Measurements from ENCODE around the gene KDM5B.

Gene KDM5B

DNA sequence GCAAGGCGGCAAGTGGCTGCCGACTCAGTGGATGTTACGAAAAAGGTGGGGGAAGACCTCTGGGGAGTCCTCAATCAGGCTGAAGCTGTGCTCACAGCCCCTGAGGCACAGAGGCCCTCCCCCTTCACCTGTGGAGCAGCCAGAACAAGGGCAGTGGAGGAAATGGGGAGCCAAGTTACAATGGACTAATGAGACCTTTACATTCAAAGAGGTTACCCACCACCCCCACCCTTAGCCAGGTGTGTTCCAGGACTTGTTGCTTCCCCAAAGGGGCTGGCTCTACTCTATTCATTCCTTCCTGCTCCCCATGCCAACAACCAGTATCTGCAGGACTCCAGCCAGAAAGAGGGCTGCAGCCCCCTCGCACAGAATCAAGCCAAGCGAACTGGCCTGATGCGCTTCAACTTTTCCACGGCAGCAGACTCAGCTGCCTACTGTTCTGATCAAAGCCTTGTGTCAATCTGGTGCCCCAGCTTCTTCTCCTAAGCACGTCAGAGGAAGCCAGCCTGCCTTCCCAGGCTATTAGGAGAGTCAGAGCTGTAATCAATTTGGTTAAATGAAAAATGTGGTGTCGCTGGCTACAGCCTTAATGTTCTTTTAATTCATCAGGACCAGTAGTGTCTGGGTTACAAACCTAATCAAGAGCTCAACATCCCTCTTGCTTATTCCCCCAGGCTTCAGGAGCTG is 96.1 kb downstream of the KDM5B start:
- no peak for DNase-seq

DNA sequence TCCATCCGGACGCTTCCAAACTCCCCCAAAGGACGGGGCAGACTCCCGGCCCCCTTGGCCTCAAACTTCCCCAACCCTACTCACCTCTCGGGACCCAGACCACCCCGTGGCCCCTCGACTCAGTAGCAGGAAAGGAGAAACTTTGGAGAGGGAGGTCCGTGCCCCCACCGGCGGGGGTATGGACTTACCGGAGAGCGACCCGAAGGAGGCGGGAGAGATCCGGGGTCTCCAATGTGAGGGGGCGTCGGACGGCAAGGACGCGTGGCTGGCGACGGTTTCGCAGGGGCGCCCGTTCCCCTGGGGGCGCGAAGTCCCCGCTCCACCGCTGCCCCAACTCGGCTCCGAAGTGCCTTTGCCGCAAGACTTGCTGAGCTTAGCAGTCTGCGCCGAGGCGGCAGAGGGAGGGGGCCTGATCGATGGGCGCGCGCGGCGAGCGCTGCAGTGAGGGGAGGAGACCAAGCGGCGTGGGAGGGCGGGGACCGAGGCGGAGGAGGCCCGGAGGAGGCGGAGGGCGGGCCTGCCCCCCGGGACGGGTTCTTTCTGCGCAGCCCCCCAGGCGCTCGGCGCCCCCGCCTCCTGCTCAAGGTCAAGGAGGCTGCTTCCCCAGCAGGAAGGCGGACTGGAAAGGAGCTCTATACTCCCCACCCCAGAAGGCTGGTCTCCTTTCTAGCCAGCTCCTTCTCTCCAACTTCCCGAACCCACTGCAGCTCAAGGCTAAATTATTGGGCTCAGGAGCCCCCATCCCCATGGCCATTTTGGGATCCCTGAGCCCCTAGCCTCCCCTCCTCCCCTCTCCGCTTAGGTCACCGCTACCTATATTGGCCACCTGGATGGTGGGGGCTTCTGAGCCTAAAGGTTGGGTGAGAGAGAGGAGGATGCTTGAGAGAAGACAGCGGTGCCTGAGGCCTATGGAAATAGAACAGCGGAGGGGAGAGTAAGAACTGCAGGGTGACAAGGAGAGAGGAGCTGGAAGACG is 97.9 kb downstream of the KDM5B start, which contains the start of gene SYT2:
Gene SYT2 (minus strand): TSS at position 385 of the 976 bp plus-strand sequence. CDS start 104,682 bp downstream, outside the sequence.
- peak; percentile 22 for DNase-seq

DNA sequence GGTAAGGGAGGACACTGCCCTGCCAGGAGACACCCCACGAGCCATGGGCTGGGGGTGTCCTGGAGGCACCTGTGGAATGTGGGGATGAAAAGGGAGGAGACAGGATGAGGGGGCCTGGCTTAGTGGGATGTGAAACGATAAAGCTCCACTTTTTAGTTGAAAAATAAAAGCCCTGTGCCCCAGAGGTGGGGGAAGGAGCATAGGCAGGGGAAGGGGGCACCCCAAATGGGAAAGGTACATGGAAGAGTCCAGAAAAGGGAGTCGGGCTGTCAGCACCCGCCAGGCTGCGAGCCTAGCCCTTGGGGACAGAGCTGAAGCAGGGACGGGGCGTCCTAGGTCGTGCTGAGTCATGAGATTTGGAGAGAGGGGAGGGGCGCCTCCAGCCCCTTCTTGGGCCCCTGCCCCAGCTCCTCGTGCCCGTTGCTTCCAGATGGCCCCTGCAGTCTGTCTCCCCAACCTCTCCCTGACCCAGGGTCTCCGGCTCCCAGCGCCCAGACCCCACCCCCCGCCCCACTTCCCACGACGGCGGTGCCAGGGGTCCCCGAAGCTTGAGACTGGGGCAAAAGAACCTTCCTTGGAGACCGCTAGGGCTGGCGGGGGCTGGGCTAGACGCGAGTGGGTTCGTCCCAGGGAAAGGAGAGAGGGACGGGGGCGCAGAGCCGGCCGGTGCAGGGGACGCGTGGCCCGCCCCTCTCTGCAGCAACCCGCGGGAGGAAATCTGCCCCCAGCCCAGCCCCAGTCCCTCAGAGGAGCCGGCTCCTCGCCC is 98.8 kb downstream of the KDM5B start:
- DNase-seq, result no peak

DNA sequence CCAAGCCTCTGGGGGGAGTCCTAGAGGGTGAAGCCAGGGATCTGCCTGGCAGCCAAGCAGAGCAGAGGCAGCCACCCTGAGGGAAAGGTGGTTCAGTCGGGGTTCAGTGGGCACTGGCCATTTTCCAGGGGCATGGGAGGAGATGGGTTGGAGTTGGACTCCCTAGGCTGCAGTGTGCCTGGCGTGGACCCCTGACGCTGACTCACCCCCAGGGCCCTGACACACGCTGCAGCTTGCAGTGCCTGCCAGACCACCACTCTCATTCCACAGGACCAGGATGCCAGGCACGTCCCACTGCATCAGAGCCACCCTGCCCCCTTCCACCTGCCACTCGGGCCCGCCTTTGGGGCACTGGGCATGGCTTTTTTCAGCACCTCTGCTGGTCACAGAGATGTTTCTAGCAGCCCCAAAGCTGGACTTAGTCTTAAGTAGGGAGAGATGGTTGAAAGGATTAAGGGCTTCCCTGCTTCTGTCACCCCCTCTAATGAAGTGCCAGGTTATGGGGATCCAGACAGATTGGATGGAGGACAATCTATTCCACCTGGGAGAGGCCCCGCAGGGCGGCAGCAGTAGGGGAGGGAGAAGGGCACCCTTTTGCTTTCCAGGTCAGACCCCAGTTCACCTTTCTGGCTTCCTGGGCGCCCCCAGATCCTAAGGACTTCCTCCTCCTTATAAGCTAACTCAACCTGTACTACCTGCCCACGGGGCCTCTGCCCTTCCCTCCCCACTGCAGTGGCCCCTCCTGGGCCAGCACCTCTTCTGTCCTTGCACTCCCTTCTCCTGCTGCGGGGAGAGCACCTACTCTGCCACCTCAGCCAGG is 99.6 kb downstream of the KDM5B start:
- no peak for DNase-seq

DNA sequence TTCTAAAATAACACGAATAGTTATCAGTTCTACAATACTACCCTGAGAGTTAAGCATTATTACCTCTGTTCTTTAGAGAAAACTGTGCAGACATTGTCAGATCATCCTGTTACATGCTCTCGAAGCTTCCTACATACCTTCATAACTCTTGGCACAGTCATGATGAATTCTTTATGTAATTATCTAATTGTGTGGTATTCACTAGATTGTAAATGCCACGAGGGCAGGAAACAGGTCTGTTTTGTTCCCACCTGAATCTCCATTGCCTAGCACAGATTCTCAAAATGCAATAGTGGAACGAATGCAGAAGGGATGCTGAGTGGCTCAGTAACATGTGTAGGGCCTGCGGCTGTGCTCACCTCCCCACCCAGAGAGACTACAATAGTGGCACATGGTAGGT is 101.4 kb downstream of the KDM5B start:
- no peak for DNase-seq

DNA sequence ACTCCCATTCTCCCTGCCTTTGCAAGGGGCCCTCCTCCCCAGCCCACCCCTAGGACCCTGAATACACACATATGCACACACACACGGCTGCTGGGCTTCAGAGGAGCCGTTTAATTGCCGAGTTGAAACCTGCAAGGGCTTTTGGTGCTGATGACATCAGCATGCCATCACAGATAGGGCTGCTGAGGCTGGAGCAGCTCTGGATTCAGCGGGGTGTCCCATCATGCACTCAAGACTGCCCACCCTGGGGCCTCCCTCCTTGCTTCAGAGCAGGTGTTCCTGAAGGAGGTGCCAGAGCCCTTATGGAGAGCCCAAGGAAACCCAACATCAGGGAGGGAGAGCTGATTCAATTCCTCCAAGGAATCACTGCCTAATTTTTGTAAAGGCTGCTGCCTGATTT is 103.6 kb downstream of the KDM5B start:
- no peak for DNase-seq

DNA sequence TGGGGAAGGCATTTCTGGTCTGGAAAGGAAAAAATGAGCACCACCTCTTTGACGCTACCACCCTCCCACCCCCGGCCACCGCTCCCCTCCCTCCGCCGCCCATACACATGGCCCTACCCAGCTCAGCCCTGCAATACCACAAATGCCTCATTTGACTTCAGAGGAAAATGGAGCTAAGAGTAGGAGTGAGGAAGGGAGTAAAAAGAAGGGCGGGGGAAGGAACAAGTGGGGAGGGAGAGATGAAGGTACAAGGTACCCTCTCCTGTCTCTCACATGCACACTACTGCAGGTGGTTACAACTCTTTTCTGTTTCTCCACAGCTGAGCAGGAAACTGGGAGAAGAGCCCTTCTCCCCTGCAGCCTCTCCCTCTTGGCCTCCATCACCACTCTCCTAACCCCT is 105.0 kb downstream of the KDM5B start:
- no peak for DNase-seq

- no peak for DNase-seq
Measured at GRCh38 chr1:202702088-202702487, 106.1 kb downstream of the KDM5B start.

DNA sequence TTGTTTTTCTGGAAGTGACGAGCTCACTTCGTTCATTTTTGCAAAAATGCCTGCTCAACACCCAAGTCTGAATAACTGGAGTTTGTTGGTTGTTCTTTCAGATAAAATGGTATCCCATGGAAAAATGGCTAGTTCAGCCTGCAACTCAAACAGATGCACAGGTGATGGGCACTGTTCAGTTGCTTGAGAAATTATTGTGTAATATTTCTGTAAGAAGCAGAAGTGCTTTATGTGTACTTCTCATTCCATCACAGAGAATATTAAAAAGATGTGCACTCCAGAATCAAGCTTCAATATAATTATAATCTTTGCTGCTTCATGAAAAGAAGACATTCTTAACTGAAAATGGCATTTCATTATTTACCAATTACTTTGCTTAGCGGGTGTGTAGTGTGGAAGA is 107.0 kb downstream of the KDM5B start:
- no peak for DNase-seq

GRCh38 chr1:202700061-202700460 is 108.2 kb downstream of the KDM5B start:
- no peak for DNase-seq

- no peak for DNase-seq
Measured at GRCh38 chr1:202698276-202698675, 109.9 kb downstream of the KDM5B start.

GRCh38 chr1:202697038-202697437 is 111.2 kb downstream of the KDM5B start:
- DNase-seq, result no peak

GRCh38 chr1:202694314-202694713 is 113.9 kb downstream of the KDM5B start:
- DNase-seq, result no peak

GRCh38 chr1:202692959-202693555 is 115.2 kb downstream of the KDM5B start:
- peak; percentile 57 for DNase-seq

DNA sequence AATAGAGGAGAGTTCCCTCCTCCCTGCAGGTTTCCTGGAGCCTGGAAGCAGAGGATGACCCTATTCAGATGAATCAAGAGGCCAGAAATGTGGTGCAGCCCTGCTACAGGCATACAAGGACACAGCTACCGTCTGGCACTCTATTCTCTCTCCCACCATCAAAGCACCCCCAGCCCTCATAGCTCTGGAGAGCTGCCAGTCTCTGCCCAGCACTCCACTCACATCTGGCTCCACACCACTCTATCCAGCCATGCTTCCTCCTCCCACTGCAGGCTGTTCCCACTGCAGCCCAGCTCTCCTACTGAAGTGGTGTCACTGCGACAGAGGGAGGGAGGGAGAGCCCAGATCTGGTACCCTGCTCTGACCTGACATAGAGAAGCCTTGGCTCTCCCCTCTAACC is 116.4 kb downstream of the KDM5B start:
- DNase-seq, result no peak

DNA sequence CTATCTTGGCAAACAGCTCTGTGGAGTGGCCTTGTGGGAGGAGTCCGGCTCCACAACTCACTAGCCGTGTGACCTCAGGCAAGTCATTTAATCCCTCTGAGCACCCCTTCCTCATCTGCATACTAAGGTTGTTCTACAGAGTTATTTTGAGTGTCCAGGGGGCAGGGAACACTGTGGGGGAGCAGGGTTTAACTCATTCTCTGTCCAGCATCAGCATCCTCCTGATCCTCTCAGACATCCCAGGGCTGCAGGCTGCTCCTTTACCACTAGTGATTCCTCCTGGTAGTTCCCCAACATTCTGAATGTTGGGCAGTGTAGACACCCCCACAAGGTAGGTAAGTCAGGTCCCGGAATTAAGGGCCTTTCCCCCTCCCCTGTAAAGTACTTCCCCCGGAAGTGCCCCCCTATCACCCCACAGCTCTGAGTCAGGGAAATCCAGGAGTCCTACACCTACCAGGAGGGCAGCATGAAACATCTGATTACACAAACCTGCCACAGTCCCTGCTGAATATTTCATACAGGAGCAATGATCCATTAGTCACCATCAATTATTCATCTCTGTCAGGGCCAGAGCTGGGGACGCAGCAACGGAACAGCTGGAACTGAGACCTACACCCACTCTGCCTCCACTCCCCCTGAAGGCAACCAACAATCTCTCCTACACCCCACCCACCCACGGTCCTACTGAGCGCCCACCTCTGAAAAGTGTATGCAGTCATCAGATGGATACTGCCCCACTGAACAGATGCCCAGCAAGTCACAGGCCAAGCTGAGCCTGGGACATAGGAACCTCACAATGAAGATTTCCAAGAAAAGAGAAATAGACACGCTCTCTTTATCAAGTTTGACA is 118.5 kb downstream of the KDM5B start:
- no peak for DNase-seq

- DNase-seq, result no peak
Measured at GRCh38 chr1:202689082-202689481, 119.1 kb downstream of the KDM5B start.

DNA sequence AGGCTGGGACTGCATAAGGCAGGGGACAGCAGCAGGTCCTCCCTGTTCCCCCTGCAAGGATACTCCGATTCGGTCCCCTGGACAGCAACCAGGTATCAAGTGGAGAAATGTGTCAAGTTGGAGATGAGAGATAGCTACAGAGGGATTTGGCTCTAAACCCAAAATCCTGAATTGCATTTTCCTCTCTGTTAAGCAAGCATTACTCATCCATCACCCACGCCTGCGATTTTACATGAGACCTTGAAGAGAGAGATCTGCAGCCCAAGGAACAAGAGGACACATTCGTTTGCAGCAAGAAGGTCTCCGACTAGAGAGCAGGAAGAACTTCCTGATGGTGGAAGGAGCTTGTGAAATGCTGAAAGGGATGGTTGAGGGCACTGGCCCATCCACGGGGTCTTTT is 119.8 kb downstream of the KDM5B start:
- DNase-seq, result no peak

- no peak for DNase-seq
Measured at GRCh38 chr1:202687798-202688197, 120.4 kb downstream of the KDM5B start.

GRCh38 chr1:202687370-202687769 is 120.9 kb downstream of the KDM5B start:
- no peak for DNase-seq

DNA sequence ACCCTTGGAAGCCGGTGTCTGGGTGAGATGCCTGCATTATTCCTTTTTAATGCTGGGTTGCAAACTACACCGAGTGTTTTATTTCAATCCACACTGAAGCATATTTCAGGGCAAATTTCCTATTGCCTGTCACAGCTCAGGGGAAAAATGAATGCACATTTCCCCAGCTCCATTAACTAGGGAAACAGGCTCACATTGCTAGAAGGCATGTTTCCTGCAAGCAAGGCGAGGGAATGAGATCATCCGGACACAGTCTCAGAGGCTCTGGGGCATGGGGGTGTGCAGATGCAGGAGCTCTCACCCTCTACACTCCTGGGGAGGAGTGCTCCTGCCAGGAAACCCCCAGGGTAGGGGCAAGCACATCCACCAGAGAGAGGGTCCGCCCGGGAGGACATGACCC is 122.6 kb downstream of the KDM5B start:
- no peak for DNase-seq

Data from activated naive CD4-positive, alpha-beta T cell treated with anti-CD3 and anti-CD28 coated beads, Interleukin-2, amount 50 U/mL, for 16 hours (primary cell).